HFF-Myc (cell line): ENCODE measurements around the gene NME9.

Experiments
- DNase-seq: peaks from one replicate; pipeline ENCODE4 v3.0.0-alpha.2; 2011; ENCODE audit warnings: low read depth; ENCODE audit errors: extremely low read depth
- H3K4me3 ChIP-seq: replicated peaks from 2 replicates; pipeline ENCODE4 v1.5.1; 2011; ENCODE audit warnings: low read depth, mild to moderate bottlenecking, control low read depth, low read length
- TF ChIP-seq, protein P1 (sequence below): IDR thresholded peaks from 2 replicates; pipeline ENCODE4 v1.5.1; 2012; ENCODE audit warnings: mild to moderate bottlenecking, low read depth, low read length, control low read depth; ENCODE audit errors: missing control alignments

NME9 gene

DNA sequence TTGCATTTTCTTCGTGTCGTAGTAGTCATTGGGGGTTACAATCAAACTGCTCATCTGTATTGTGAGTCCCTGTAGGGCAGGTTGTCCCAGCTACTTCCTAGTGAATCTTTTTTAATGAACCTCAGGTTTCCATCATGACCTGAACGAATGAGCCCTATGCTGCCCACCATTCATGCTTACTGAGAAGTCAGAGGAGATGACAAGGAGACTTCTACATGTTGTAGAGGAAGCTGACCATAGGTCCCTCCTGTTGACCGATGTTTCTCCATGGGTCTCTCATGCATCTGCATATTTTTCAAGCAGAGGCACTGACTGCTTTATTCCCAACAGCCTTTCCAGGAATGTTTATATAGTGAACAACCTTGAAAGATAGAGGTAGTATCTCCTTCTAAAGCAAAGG is 5.0 kb upstream of the NME9 start:
- no peak overlapping the region for H3K4me3 ChIP-seq
- TF ChIP-seq, protein P1, sequence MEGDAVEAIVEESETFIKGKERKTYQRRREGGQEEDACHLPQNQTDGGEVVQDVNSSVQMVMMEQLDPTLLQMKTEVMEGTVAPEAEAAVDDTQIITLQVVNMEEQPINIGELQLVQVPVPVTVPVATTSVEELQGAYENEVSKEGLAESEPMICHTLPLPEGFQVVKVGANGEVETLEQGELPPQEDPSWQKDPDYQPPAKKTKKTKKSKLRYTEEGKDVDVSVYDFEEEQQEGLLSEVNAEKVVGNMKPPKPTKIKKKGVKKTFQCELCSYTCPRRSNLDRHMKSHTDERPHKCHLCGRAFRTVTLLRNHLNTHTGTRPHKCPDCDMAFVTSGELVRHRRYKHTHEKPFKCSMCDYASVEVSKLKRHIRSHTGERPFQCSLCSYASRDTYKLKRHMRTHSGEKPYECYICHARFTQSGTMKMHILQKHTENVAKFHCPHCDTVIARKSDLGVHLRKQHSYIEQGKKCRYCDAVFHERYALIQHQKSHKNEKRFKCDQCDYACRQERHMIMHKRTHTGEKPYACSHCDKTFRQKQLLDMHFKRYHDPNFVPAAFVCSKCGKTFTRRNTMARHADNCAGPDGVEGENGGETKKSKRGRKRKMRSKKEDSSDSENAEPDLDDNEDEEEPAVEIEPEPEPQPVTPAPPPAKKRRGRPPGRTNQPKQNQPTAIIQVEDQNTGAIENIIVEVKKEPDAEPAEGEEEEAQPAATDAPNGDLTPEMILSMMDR: no peak
- no peak for DNase-seq

DNA sequence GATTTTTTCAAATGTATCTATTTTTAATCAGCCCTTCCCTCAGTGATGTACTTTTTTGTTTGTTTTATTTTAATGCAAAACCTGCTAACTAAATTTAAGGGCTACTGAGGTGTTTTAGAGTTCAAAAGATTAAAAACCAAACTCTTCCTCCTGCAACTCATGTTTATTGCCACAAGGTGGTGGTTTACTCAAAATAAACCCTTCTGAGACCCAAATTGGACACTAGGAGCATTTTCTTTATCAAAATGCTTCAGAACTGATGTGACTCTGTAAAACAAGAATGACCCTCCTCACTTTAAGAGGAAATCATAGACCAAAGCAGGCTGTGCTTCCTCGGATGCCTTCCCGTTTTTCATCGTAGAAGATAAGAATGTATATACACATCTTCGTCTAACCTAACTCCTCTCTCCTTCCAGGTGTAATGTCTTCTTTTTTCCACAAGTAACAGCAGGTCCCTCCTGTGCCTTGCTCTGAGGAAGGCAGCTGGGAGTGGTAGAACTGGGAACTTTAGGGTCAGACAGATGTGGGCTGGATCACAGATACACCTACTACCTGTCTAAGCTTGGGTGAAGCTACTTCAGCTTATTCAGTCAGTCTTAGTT is 2.9 kb upstream of the NME9 start:
- TF ChIP-seq, protein P1: peak; percentile 39
- no peak for DNase-seq
- H3K4me3 ChIP-seq: no peak overlapping the region

DNA sequence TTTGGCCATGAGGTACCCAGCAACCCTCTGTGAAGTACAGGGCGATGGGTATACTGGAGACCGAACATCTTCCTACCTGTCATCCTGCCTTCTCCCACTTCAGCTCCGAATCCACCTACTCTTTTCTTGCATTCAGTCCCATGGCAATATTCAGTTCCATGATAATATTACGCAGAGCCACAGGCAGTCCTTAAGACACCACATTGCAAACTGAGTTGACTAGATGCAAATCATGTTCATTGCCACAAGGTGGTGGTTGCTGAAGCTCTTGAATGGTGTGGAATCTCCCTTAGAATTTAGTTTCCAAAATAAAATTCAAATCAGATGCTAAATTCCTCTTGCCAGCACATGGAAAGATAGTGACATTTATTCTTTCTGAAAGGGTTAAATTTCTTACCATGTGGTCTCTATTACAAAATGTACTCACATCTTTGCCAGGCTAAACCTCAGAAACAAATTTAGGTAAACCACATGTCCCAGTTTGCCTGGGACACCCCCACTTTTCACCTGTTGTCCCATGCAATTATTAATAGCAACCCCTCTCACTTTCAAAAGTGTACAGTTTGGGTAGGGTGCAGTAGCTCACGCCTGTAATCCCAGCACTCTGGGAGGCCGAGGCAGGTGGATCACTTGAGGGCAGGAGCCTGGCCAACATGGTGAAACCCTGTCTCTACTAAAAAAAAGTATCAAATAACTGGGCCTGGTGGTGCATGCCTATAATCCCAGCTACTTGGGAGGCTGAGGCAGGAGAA is 1.7 kb upstream of the NME9 start:
- no peak overlapping the region for H3K4me3 ChIP-seq
- DNase-seq: no peak
- TF ChIP-seq, protein P1: peak; percentile 14

DNA sequence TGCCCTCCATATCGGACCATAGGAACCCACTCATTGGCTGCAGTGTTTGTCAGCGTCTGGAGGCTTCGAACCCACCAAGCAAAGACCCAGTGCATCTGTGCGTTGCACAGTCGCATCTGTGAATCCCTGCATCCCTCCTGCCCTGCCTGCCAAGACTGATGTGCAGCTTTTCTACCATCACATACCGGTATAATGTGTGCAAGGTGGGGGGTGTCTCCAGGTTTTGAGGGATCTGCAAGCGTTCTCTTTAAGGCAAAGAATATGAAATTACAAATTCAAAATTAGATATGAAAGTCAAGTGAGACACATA is 288 bp upstream of the NME9 start:
- TF ChIP-seq, protein P1: no peak
- H3K4me3 ChIP-seq: peak overlapping the region; percentile 56
- no peak for DNase-seq

DNA sequence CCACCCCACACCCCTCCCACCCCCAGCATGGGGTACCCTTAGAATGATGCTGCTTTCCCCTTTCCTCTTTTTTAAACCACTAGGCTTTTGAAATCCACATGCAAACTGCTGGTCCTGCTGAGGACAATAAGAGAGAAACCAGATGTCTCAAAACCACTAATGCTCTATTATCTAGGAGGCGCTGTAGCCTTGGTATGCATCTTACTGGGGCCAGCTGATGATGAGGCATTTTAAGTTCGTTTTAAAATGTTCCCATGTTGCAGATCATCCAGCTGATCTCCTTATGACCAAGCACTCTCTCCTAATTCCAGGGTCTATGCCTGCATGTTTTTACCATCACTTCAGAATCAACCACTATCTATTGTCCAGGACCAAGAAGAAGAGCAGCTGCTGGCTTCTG is 1.3 kb downstream of the NME9 start:
- DNase-seq: no peak
- no peak overlapping the region for H3K4me3 ChIP-seq
- TF ChIP-seq, protein P1: peak; percentile 27

DNA sequence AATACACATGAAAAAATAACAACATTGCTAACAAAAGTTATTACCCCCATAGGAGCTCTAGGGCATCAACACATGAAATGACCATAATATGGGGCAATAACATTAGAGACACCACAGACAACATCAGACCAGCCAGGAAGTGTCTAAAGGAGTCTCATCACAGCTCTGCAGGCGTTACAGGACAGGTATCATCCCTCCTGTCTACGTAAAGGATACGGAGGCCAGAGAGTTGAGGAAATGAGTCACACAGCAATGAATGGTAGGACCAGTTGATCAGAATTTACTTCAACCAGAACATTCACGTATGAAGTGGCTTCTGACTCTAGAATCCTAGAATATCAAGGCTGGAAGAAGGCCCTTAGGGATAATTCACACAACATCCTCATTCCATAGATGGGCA is 1.8 kb downstream of the NME9 start:
- no peak overlapping the region for H3K4me3 ChIP-seq
- DNase-seq: no peak
- TF ChIP-seq, protein P1: no peak
